NCI-H2227 treated with DMSO at 0.1 percent for 48 hours (cell line): ENCODE results near the gene RASSF8.

ENCODE experiments used
- DNase-seq: peaks from one replicate; lab custom pipeline; 2025; lab: John Stamatoyannopoulos, UW

The RASSF8 gene

GRCh38 chr12:26102953-26103352 is 144.5 kb downstream of the RASSF8 start:
- DNase-seq: no peak

GRCh38 chr12:26106347-26106746 is 147.9 kb downstream of the RASSF8 start:
- DNase-seq: no peak

- no peak for DNase-seq
These were observed 150.4 kb downstream of the RASSF8 start for GRCh38 chr12:26108915-26109314.

GRCh38 chr12:26109343-26109881 is 150.9 kb downstream of the RASSF8 start:
- DNase-seq: no peak

GRCh38 chr12:26112232-26112631 is 153.8 kb downstream of the RASSF8 start:
- no peak for DNase-seq

GRCh38 chr12:26112703-26113147 is 154.2 kb downstream of the RASSF8 start:
- DNase-seq: no peak

GRCh38 chr12:26113181-26113654 is 154.7 kb downstream of the RASSF8 start:
- no peak for DNase-seq

- DNase-seq: no peak
These were observed 155.6 kb downstream of the RASSF8 start for GRCh38 chr12:26113853-26114719.

- no peak for DNase-seq
These were observed 156.4 kb downstream of the RASSF8 start for GRCh38 chr12:26114720-26115401.

- DNase-seq: no peak
These were observed 158.6 kb downstream of the RASSF8 start for GRCh38 chr12:26116829-26117715.

- no peak for DNase-seq
These were observed 159.8 kb downstream of the RASSF8 start for GRCh38 chr12:26118308-26118707.

- DNase-seq: no peak
These were observed 161.0 kb downstream of the RASSF8 start for GRCh38 chr12:26119391-26119989.

- no peak for DNase-seq
These were observed 162.2 kb downstream of the RASSF8 start for GRCh38 chr12:26120561-26121274.

- DNase-seq: no peak
These were observed 163.0 kb downstream of the RASSF8 start for GRCh38 chr12:26121323-26122060.

GRCh38 chr12:26122061-26122680 is 163.7 kb downstream of the RASSF8 start:
- DNase-seq: no peak

GRCh38 chr12:26122681-26123481 is 164.4 kb downstream of the RASSF8 start:
- no peak for DNase-seq

- no peak for DNase-seq
These were observed 165.0 kb downstream of the RASSF8 start for GRCh38 chr12:26123482-26123980.
